ENCODE results near the gene CTNNBL1.

CTNNBL1 gene

DNA sequence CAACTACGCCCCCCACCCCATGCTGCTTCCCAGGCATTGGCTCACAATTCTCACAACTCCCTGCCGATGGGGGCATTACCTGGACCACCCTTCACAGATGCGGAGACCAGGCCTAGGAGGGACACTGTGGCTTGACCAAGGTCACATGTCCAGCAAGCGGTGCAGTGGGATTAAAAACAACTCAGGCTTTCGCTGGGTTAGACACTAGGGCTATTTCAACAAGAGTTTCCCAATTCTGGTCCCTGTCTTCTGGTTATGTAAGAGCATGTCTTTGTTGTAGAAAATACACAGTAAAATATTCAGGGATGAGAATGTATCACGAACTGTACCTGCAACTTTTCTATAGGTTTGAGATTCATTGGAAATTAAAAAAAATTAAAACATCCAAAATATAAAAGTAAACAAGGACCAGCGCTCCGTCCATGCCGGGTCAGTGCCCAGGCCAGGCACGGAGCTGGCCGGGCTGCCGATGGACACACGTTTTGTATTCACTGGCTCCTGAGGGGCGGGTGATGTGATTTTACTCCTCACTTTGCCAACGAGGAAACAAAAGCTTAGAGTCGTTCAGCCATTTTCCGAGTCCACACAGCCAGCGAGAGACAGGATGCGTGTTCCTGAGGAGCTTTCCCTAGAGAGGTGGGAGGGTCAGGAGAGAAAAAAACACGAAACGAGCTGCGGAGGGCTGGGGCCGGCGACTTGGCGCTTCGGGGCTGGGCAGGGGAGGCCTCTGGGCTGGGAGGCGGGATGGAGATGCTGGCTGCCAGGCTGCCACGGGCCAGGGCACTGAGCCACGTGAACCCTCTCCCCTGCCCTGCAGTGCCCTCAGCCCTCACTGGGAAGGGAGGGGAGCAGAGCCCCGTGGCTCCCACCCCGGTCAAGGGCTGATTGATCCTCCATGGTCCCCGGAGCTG, 192.0 kb downstream of the CTNNBL1 start:
- DNase-seq: no peak

DNA sequence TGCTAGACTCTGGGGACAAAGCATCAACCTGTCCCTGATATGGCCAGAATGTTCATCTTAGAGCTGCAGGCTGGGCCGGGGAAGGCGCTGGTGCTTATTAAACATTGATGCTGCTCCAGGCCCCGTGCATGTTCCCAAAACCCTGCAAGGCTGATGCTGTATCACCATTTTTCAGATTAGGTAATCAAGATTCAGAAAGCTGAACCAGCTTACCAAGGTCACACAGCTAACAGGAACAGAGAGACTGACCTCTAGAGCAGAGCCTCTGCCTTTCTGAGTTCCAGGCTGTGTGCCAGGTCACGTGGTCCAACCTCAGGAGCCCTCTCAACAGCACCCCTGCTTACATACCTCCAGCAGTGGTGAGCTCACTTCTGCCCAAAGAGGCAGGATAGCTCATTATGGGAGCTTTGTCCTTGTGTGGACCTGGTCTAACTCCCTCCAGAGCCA, 193.0 kb downstream of the CTNNBL1 start:
- no peak for DNase-seq

DNA sequence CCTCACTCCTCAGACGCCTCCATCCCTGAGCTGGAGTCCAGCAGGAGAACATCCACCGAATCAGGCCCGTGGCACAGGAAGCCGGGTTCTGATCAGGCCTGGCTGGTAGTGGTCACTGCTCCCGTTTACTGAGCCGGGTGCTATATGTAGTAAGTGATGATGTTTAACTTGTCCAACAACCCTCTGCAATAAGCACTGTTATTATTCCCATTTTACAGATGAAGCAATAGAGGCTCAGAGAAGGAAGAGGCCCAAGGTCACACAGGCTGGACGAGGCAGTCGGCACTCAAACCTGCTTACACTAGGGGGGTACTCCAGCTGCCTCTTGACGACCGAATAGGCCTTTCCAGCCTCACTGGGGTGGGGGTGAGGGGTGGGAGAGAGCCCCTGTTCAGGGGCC, 194.8 kb downstream of the CTNNBL1 start:
- DNase-seq: no peak

GRCh38 chr20:37890108-37890507, 196.3 kb downstream of the CTNNBL1 start:
- no peak for DNase-seq

- no peak for DNase-seq
Measured at GRCh38 chr20:37890643-37891042, 196.8 kb downstream of the CTNNBL1 start.

GRCh38 chr20:37892001-37892400, 198.2 kb downstream of the CTNNBL1 start:
- DNase-seq: no peak

- DNase-seq: no peak
Measured at GRCh38 chr20:37893566-37894241, 199.9 kb downstream of the CTNNBL1 start.

DNA sequence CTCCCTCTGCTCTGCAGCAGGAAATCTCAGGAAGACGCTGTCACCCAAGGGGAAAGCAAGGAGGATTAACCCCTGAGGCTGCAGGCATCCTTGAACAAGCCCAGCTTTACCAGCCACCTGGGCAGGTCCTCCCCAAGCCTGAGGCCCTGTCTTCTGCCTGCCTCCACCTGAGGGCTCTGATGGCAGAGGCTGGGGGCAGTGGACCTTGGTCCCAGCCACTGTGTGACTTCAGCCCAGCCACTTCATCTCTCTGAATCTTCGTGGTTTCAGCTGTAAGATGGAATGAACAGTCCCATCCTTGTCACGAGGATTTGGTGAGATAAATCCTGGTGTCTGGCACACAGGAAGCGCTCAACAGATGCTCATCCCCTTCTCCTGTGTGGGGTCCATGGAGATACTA, 200.6 kb downstream of the CTNNBL1 start:
- no peak for DNase-seq

- DNase-seq: no peak
Measured at GRCh38 chr20:37895166-37895565, 201.3 kb downstream of the CTNNBL1 start.

DNA sequence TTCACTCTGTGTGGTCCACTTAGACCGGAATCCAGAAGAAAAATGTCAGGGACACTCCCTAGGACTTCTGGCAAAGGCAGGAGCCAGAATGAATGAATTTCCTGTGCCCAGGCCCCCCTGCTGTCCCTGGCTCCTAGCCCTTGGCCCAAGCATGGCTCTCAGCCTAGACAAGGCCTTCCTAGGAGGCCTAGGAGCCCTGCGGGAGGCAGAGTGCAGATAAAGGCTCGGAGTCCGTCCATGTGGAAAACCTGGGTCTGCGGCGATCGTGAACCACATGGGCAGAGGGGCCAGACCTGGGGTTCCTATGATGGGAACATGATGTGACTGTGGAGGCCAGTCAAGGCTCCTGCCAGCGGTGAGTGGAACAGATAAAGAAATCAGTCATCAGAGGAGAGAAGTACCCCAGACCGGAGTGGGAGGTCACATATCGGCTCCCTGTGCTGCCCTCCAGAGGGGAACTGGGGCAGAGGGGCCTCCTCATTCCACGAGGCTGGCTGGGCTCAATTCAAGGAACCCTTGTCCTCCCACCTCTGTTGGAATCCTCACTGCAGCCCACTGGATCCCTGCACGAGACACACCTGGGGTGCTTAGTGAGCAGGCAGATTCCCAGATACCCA, 203.2 kb downstream of the CTNNBL1 start:
- DNase-seq: peak; percentile 56

- DNase-seq: no peak
Measured at GRCh38 chr20:37898233-37899104, 204.6 kb downstream of the CTNNBL1 start.

DNA sequence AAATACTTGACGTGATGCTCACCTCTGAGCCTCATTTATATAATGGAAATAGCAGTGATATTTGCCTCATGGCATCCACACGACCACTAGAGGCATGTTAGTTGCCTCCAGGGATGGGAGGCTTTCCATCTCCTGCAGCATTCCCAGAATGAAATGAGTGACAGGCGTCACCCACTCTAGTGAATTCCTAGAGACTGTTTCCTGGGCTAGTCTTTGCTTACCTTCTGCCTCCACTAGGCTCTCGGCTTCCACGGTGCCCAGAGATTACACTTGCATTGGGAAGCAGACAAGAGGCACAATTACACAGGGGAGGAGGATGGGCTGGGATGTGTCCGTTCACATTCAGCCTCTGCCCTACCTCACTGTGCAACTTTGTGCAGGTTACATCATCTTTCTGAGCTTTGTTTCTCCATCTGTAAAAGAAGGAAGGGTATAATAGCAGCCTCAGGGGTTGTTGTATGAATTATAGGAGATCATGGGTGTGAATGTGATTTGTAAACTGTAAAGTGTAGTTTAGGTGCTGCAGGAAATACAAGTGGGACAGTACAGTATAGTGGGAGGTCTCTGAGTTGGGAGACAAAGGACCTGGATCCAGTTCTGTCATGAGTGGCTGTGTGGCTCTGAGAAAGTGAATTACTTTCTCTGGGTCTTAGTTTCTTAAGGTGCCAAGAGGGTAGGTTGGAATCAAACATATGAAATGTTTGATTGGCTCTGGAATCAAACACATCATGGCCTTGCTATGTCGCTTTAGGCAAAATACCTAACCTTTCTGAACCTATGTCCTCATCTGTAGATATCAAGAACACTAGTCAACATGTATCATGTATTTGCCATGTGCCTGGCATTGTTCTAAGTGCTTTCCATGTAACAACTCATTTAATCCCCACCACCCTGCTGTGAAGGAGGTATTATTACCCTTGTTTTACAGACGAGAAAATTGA, 205.5 kb downstream of the CTNNBL1 start:
- DNase-seq: no peak

DNA sequence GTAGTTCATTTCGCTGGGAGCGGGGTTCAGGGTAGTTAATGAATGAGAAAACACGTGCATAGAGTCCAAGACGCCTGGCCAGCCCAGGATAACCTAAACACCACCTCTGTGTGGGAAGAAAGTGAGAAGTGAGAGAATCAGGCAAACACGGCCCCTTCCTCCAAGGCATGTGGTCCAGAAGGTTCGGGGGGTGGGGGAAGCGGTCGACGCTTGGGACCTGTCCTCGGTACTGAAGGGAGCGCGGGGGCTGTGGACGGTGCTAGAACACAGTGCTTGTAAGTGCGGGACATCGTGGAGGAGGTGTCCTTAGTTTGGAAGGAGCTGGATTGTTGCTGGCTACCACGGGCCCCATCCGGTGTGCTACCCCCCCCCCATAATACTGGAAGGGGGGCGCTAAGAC, 207.4 kb downstream of the CTNNBL1 start:
- no peak for DNase-seq

DNA sequence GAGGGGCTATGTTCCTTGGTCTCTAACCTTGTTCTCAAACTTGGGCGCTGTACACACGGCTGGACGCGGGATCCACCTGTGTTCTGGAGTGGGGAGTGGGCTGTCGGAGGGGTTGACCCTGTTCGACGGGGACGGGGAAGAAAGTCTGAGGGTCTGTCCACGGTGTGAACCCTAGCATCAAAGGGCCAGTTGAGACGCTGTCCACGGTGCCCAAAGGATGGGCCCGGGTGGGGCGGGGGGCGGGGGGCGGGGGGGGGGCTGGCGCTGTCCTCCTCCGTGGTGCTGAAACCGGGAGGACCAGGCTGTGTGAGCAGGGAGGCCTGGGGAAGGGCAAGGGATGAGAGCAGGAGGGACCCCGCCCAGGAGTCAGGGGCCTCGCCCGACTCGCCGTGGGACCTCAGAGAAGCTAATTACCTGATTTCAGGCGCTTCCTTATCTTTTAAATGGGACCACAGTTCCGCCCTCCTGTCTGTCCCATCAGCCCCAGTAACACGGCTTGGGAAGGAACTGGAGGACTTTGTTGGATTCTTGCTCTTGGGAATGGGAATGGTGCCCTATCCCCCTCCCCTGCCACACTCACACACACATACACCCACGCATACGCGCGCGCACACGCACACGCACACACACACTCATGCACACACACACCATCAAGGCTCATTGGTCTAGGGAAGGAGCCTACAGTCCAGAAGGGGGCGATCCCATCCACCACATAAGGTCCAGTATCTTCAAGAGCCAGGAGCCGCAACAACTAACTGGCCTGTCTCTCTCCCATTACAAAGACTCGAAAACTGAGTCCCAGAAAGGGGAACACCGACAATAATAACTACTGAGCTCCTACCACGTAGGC, 208.0 kb downstream of the CTNNBL1 start:
- DNase-seq: peak; percentile 50

DNA sequence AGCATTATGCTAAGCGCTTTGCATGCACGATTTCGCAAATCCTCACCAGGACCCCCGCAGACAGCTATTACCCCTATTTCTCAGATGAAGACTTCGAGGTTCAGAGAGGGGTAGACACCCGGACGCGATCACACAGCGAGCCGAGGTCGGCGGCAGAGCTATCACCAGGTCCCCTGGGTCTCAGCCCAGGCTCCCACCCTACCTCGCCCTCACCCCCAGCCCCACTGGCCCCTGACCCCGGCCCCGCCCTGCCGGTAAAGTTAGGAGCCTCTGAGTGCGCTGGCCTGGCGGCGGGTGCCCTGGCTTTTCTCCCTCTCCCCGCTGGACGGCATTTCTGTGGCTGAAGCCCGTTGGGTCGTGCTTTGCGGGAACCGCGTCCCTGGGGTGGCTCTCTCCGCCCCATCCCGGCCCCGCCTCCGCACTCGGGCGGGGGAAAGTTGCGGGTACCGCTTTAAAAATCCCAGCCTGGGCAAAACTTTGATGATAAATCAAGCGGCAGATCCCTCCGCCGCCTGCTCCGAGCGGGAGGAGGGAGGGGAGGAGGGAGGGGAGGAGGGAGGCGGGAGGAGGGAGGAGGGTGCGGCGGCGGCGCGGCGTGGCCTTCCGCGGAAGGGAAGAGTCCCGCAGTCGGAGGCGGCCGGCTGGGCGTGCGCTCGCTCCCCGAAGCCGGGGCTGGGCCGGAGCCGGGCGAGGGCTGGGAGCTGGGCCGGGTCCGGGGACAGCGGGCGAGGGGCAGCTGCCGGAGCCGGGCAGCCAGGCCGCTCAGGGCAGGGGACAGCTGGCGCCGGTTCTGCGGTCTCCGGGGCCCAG, 208.9 kb downstream of the CTNNBL1 start, which contains the start of gene VSTM2L:
VSTM2L (plus strand) TSS at position 624 of the 810 bp plus-strand sequence. CDS start 224 bp downstream, outside the sequence.
- peak; percentile 25 for DNase-seq

DNA sequence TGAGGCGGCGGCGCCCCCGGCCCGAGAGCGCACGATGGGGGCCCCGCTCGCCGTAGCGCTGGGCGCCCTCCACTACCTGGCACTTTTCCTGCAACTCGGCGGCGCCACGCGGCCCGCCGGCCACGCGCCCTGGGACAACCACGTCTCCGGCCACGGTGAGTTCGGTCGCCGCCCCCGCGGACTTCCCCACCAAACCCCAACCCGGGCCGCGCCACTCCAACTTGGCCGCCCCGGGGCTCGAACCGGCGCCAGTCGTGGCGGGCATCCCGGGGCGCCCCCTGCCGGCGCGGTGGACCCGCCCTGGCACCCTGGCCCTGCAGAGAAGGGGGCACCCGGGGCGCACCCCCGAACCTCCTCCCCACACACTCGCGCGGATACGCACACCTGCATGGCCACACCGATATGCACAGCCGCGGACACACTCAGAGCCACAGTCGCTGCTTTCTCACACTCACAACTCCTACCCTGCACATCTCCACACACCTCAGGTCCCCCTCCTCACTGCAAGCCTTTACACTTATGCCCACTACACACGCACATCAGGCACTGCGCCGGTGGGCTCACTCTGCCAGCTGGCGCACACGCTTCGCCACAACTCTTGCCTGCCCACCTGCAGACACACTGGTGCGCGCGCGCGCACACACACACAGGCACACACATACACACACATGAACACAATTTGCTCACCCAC, 209.6 kb downstream of the CTNNBL1 start:
- no peak for DNase-seq

DNA sequence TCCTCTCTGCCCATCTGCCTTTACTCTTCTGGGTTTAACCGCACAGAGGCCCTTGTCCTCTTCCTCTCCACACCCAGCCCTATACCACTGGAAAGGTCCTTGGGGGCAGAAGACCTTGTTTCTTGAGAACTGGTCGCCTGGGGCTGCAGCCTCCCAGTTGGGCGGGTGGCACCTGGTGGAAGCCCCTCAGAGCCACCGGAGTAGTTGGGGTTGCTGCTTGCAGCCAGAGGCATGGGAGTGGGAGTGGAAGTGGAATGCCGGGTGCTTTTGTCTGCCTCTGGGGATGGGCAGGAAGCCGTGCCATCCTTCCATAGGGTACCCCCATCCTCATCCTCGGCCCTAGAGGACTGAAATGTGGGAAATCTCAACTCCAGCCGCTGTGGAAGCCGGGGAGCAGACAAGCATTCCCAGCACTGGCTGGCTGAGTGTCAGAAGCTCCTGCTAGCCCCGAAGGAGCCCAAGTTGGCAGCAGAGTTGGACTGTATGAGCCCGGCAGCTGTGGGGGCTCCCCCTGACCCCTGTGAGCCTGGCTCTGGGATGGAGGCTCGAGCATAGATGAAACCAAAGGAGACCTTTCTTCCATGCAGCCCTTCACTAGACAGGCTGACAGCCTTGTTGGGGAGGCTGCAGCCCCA, 210.3 kb downstream of the CTNNBL1 start:
- no peak for DNase-seq

DNA sequence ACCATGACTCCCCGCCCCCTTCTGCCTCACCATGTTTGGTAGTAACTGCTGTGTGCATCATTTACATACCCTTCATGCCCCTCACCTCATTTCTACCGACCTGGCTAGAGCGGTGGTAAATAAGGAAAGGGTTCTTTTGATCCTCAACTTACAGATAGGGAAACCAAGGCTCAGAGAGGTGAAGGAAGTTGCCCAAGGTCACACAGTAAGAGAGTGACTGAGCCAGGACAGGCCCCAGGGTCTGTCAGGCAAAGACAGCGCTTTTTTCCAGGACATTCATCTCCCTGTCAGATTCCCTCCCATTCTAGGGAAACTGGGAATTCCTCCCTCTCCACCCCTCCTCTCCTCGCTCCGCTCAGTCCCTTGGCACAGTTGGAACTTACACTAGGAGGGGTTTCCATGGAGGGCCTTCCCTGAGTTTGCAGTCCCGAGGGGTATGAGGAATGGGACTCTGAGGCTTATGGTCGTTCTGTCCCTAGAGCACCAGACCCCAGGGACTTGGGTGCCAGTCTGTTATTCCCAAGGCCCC, 211.1 kb downstream of the CTNNBL1 start:
- no peak for DNase-seq
